OCI-LY3 (cell line): ENCODE data around the gene UNC5C.

ENCODE experiments used
- CTCF ChIP-seq: fragments of 200-600, 300-600 bp; sonication (generic); IDR thresholded peaks from 2 replicates; pipeline ENCODE4 v1.5.1; 2014; ENCODE audit warnings: antibody characterized with exemption, low read length, low read depth
- EZH2phosphoT487 ChIP-seq: fragments of 200-600 bp; shearing (Covaris generic); IDR thresholded peaks from 2 replicates; pipeline ENCODE4 v1.6.1; 2018; ENCODE audit warnings: antibody characterized with exemption, mixed run types, low read depth

- TF ChIP-seq CTCF = no peak
- TF ChIP-seq EZH2phosphoT487 = no peak
These were observed 430.3 kb downstream of the UNC5C start for GRCh38 chr4:95118497-95118896.
